ENCODE measurements around the gene DCP1B. TPM values are rescaled to one million over a fixed set of nuclear protein-coding genes. Genes with fewer than 3 reads are reported as not detected.

DCP1B gene
- total RNA-seq, 3 donors from 2014 or later, result 12.2 to 20.8 (median 18.0) TPM

DNA sequence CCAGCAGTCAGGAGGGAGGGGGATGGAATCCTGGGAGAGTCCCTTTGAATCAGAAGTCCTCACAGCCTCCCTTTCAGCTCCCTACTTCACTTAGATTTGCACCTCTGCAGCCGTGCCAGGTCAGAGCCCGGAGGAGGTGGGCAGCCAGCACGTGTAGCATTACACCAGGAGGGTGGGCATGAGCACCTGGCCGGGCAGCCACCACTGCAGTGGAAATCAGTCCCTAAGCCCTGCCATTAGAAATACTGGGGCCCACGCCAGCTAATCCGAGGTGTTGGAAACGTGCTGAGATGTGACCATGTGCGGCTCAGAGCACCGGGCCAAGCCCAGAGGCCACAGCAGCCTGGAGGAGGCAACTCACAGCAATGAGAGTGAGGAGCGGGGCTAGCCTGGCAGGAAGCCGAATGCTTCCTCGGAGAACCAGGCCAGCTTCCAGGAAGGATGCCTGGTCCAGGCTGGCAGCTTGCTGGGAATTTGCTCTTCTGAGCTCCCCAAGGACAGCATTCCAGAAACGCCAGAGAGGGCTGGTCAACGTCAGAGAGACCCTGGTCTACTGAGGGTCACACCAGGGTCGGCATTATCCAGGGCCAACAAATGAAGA lies 76.4 kb downstream of the DCP1B start:
- TF ChIP-seq POLR2AphosphoS5 (IDR thresholded peaks at IDR 0.05), result no peak
- intact Hi-C loops (cut with DNase I; ENCODE audit: low total_unique reads), result no loop called here
- no peak for DNase-seq (ENCODE audit: low spot score in 2 of 2)
- peaks cover 0 to 7% of the 10 kb centered on the region in 2 donors for H3K27me3 ChIP-seq
- no peak overlapping the region for H3K4me3 ChIP-seq
- no peaks in the 10 kb centered on the region for H3K4me1 ChIP-seq
- H3K36me3 ChIP-seq, result no peaks in the 10 kb centered on the region
- H3K27ac ChIP-seq, result no peak overlapping the region
- no peaks in the 10 kb centered on the region for H3K9me3 ChIP-seq

DNA sequence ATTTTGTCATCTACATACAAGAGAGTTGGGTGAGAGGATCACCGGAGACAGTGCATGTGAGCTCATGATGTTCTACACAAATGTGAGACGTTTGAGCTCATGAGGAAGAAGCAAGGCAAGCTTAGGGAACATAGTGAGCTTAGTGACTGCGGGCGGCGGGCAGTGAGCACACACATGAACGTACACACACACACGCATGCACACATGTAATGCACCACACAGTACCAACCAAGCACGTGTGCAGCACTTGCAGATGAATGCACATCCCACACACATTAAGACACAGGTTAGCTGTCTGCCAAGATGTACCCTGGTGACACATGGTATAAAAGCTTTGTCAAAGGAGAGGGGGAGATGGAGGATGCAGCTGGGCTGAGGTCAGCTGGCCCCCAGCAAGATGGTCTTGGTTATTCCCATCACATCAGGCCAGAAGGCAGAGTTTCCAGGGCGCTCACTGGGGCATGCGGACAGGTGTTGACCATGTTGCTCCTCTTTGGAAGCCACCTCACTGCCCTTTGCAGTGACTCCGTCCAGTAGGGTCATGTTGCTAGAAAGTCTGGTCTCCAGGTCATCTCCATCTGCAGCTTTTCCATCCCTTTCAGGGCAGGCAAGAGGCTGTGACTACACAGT lies 77.1 kb downstream of the DCP1B start:
- Histone ChIP-seq H3K36me3 (no peaks in the 10 kb centered on the region), H3K4me1 (no peaks in the 10 kb centered on the region), H3K27ac (no peak overlapping the region), H3K27me3 (peaks cover 0 to 7% of the 10 kb centered on the region in 2 donors), H3K4me3 (no peak overlapping the region), H3K9me3 (no peaks in the 10 kb centered on the region)
- TF ChIP-seq POLR2A (IDR thresholded peaks at IDR 0.05), result no peak
- TF ChIP-seq, protein P1, sequence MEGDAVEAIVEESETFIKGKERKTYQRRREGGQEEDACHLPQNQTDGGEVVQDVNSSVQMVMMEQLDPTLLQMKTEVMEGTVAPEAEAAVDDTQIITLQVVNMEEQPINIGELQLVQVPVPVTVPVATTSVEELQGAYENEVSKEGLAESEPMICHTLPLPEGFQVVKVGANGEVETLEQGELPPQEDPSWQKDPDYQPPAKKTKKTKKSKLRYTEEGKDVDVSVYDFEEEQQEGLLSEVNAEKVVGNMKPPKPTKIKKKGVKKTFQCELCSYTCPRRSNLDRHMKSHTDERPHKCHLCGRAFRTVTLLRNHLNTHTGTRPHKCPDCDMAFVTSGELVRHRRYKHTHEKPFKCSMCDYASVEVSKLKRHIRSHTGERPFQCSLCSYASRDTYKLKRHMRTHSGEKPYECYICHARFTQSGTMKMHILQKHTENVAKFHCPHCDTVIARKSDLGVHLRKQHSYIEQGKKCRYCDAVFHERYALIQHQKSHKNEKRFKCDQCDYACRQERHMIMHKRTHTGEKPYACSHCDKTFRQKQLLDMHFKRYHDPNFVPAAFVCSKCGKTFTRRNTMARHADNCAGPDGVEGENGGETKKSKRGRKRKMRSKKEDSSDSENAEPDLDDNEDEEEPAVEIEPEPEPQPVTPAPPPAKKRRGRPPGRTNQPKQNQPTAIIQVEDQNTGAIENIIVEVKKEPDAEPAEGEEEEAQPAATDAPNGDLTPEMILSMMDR (IDR thresholded peaks at IDR 0.05), result no peak
- TF ChIP-seq POLR2AphosphoS5 (IDR thresholded peaks at IDR 0.05), result no peak
- no peak for DNase-seq (ENCODE audit: low spot score in 2 of 2)
- intact Hi-C loops (cut with DNase I; ENCODE audit: low total_unique reads), result no loop called here

DNA sequence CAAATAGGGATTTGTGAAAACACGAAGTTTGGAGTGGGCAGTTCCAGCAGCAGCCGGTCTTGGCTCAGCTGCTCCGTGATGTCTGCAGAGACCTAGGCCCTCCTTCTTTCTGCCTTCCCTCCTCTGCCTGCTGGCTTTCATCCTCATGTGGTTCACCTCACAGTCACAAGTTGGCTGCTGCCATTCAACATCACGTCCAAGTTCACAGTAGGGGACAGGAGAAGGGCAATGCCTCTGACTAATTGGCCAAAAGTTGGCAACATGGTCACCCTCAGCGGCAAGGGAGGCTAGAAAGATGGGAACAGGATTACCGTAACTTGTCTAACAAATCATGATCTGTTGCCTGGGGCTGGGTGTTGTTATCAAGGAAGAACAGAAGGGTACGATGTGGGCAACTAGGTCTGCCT lies 78.0 kb downstream of the DCP1B start:
- Histone ChIP-seq H3K9me3 (no peaks in the 10 kb centered on the region), H3K27ac (no peak overlapping the region), H3K4me1 (no peaks in the 10 kb centered on the region), H3K27me3 (peaks cover 0 to 7% of the 10 kb centered on the region in 2 donors), H3K36me3 (no peaks in the 10 kb centered on the region), H3K4me3 (no peak overlapping the region)
- DNase-seq (ENCODE audit: low spot score in 2 of 2), result no peak
- intact Hi-C loops (cut with DNase I; ENCODE audit: low total_unique reads), result no loop called here
- no peak for TF ChIP-seq POLR2AphosphoS5 (IDR thresholded peaks at IDR 0.05)
- TF ChIP-seq POLR2A (IDR thresholded peaks at IDR 0.05), result no peak
- TF ChIP-seq, protein P1 (IDR thresholded peaks at IDR 0.05), result no peak

DNA sequence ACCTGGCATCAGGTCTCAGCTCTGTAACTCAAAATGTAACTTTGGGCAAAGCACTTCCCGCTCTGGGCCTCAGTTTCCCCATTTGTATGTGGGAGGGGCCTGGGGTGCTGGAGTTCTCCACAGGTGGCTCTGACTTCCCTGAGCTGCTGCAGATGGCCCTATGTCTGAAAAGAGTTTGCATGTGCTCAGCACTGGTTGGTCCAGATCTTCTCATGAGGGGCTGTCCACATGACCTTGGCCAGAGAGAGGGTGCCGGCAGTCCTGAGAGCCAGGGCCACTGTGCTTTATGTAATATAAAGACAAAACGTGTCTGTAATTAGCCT lies 78.6 kb downstream of the DCP1B start:
- intact Hi-C loops (cut with DNase I; ENCODE audit: low total_unique reads), result no loop called here
- no peaks in the 10 kb centered on the region for H3K4me1 ChIP-seq
- H3K27me3 ChIP-seq, result peaks cover 0 to 7% of the 10 kb centered on the region in 2 donors
- H3K9me3 ChIP-seq, result no peaks in the 10 kb centered on the region
- H3K36me3 ChIP-seq, result no peaks in the 10 kb centered on the region
- no peak for DNase-seq (ENCODE audit: low spot score in 2 of 2)
- H3K27ac ChIP-seq, result no peak overlapping the region
- H3K4me3 ChIP-seq, result no peak overlapping the region
- TF ChIP-seq POLR2A (IDR thresholded peaks at IDR 0.05) (no peak), POLR2AphosphoS5 (IDR thresholded peaks at IDR 0.05) (no peak)
- TF ChIP-seq, protein P1 (IDR thresholded peaks at IDR 0.05), result no peak

DNA sequence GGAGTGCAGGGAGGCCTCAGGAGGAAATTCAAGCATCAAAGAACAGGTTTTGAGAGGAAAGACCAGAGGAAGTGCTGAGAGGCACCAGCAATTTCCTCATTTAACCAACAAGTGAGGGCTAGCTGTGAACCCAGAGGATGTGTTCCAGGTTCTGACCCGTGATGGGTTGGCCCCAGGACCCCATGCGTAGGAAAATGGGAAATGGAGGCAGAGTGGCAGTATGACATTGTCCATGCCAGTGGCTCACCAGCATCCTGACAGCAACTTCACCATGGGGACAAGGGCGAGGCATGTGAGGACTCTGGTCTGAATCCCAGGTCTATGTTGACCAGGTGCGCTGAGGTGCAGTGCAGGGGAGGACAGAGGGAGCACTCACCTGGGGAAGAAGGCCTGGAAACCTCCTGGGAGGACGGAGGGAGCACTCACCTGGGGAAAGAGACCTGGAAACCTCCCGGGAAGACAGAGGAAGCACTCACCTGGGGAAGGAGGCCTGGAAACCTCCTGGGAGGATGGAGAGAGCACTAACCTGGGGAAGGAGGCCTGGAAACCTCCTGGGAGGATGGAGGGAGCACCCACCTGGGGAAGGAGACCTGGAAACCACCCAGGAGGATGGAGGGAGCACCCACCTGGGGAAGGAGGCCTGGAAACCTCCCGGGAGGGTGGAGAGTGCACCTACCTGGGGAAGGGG lies 79.1 kb downstream of the DCP1B start:
- Histone ChIP-seq H3K4me1 (no peaks in the 10 kb centered on the region), H3K4me3 (no peak overlapping the region), H3K27me3 (peaks cover 0 to 7% of the 10 kb centered on the region in 2 donors), H3K27ac (no peak overlapping the region), H3K9me3 (no peaks in the 10 kb centered on the region), H3K36me3 (no peaks in the 10 kb centered on the region)
- DNase-seq (ENCODE audit: low spot score in 2 of 2), result no peak
- TF ChIP-seq, protein P1 (IDR thresholded peaks at IDR 0.05), result no peak
- no peak for TF ChIP-seq POLR2AphosphoS5 (IDR thresholded peaks at IDR 0.05)
- no peak for TF ChIP-seq POLR2A (IDR thresholded peaks at IDR 0.05)
- intact Hi-C loops (cut with DNase I; ENCODE audit: low total_unique reads), result no loop called here

Measured in breast epithelium (tissue), 4 donors.